Upper lobe of right lung (tissue), 1 donor: ENCODE results near the gene LGALS1. TPM values are rescaled to one million over a fixed set of nuclear protein-coding genes. Genes with fewer than 3 reads are reported as not detected.

Experiments used
- ATAC-seq: fragments of 200-7000 bp; cut with Tn5 transposase; one replicate; pipeline ENCODE4 v1.9.1; 2020; ENCODE audit warnings: mild to moderate bottlenecking, moderate library complexity
- DNase-seq: peaks from one replicate; pipeline ENCODE4 v3.0.0-alpha.2; 2020
- H3K27ac ChIP-seq: fragments of 200-600 bp; one replicate; pipeline ENCODE4 v1.8.0; 2022
- H3K27me3 ChIP-seq: fragments of 200-600 bp; one replicate; pipeline ENCODE4 v1.8.0; 2022; ENCODE audit warnings: mild to moderate bottlenecking
- H3K36me3 ChIP-seq: fragments of 200-600 bp; one replicate; pipeline ENCODE4 v1.8.0; 2022
- H3K4me1 ChIP-seq: fragments of 200-600 bp; one replicate; pipeline ENCODE4 v1.8.0; 2022
- H3K4me3 ChIP-seq: fragments of 200-600 bp; one replicate; pipeline ENCODE4 v1.8.0; 2022; ENCODE audit warnings: mild to moderate bottlenecking
- H3K9me3 ChIP-seq: fragments of 200-600 bp; one replicate; pipeline ENCODE4 v1.8.0; 2022
- intact Hi-C: fragments of 100-400 bp; cut with DNase I; formaldehyde crosslinking; loops from one replicate; pipeline ENCODE4 v1.11.0; 2022
- total RNA-seq: library from RNA; stranded (reverse); fragmentation: NEBNext Ultra II Directional; extraction: Animal tissue kit (Norgen Biotek cat#: 25700); gene quantifications from one replicate; pipeline ENCODE4 v1.2.1, GENCODE V29; 2021
- TF ChIP-seq, protein P1 (sequence below): fragments of 200-600 bp; IDR thresholded peaks from one replicate; pipeline ENCODE4 v1.8.0; 2022; ENCODE audit warnings: antibody characterized with exemption
- donor health status: DM: no; HTN: yes; CAD: no; lungs with severe emphysema.

The LGALS1 gene
- total RNA-seq, 1 donor from 2014 or later = 340 TPM

DNA sequence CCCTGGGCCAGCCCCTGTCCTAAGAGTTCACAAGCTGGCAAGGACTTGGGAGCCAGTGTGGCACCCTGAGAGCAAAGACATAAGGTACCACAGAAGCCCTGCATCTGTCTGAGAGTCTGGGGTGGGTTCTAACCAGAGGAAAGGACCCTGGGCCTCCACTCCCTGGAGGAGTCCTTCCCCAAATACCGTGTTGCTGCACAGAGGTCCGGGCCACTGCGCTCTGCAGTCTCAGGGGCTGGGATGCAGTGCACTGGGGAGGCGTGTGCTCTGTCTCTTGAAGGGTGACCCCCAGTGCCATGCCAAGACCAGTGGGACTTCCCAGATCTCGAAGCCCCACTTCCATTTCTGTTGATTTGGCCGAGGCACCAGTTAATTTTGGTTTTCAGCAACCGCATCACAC is 40.3 kb upstream of the LGALS1 start:
- Histone ChIP-seq H3K27me3 (no peaks in the 10 kb centered on the region), H3K4me1 (peaks cover 62% of the 10 kb centered on the region), H3K36me3 (peaks cover 17% of the 10 kb centered on the region), H3K4me3 (no peak overlapping the region), H3K9me3 (no peaks in the 10 kb centered on the region), H3K27ac (peak overlapping the region; percentile 89)
- DNase-seq (no peak), ATAC-seq (no peak)
- intact Hi-C loops = loop anchor here (10.0 kb wide), 1 partner anchor 50 kb away; the partner anchor contains the start of gene NOL12
- TF ChIP-seq, protein P1, sequence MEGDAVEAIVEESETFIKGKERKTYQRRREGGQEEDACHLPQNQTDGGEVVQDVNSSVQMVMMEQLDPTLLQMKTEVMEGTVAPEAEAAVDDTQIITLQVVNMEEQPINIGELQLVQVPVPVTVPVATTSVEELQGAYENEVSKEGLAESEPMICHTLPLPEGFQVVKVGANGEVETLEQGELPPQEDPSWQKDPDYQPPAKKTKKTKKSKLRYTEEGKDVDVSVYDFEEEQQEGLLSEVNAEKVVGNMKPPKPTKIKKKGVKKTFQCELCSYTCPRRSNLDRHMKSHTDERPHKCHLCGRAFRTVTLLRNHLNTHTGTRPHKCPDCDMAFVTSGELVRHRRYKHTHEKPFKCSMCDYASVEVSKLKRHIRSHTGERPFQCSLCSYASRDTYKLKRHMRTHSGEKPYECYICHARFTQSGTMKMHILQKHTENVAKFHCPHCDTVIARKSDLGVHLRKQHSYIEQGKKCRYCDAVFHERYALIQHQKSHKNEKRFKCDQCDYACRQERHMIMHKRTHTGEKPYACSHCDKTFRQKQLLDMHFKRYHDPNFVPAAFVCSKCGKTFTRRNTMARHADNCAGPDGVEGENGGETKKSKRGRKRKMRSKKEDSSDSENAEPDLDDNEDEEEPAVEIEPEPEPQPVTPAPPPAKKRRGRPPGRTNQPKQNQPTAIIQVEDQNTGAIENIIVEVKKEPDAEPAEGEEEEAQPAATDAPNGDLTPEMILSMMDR = no peak

DNA sequence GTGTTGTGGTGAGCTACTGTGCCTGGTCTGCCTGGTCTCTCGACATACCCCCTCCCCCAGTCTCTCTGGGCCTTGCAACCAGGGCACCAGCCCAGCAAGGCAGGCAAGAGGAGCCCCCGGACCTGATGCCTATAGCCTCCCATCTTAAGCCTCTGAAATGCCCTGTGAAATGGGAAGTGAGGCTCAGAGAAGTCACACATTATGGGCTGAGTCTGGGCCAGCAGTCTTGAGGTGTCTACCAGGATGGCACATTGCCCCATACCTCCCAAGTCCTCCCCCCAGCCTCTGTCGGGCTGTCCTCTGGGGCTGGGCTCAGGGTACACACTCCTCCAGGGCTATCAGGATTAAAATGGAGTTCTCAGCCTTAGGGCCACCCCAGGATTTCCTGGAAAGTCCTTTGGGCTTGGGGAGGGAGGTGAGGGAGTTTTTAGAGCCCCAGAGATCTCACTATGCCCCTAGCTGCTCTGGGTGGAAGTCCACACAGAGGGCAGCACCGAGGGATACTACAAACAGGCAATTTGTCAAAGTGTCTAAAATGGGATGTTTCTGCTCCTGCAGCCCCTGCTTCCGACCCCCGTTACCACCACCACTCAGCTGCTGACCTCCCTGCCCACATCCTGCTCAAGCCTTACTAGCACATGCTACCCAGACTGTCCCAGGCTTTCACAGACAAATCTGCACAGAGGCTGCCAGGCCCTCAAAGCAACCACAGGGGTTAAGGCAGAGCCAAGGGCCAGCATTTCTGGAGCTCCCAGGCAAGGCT is 39.1 kb upstream of the LGALS1 start:
- intact Hi-C loops = loop anchor here (10.0 kb wide), 1 partner anchor 48 kb away; the partner anchor contains the start of gene NOL12
- Histone ChIP-seq H3K27me3 (no peaks in the 10 kb centered on the region), H3K36me3 (peaks cover 13% of the 10 kb centered on the region), H3K9me3 (no peaks in the 10 kb centered on the region), H3K27ac (peak overlapping the region; percentile 30), H3K4me3 (no peak overlapping the region), H3K4me1 (peaks cover 67% of the 10 kb centered on the region)
- DNase-seq (no peak), ATAC-seq (no peak)
- TF ChIP-seq, protein P1 = no peak

DNA sequence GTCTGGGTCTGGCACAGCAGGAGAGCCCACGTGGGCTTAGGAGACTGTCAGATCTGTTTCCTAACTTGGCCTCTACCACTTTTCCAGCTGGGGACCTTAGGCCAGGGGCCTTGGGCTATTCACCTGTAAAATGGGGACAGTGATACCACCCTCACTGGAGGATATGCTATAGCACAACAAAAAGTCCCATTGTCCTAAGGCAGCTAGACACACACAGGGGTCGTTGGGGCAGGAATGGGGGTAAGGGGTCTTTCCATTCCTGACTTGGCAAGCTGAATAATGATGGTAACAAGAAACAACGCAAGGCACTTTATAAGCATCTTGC is 38.5 kb upstream of the LGALS1 start:
- Histone ChIP-seq H3K4me3 (no peak overlapping the region), H3K36me3 (peaks cover 8% of the 10 kb centered on the region), H3K4me1 (peaks cover 67% of the 10 kb centered on the region), H3K27me3 (no peaks in the 10 kb centered on the region), H3K9me3 (no peaks in the 10 kb centered on the region), H3K27ac (peak overlapping the region; percentile 30)
- TF ChIP-seq, protein P1 = no peak
- intact Hi-C loops = loop anchor here (10.0 kb wide), 1 partner anchor 48 kb away; the partner anchor contains the start of gene NOL12
- DNase-seq (no peak), ATAC-seq (no peak)

DNA sequence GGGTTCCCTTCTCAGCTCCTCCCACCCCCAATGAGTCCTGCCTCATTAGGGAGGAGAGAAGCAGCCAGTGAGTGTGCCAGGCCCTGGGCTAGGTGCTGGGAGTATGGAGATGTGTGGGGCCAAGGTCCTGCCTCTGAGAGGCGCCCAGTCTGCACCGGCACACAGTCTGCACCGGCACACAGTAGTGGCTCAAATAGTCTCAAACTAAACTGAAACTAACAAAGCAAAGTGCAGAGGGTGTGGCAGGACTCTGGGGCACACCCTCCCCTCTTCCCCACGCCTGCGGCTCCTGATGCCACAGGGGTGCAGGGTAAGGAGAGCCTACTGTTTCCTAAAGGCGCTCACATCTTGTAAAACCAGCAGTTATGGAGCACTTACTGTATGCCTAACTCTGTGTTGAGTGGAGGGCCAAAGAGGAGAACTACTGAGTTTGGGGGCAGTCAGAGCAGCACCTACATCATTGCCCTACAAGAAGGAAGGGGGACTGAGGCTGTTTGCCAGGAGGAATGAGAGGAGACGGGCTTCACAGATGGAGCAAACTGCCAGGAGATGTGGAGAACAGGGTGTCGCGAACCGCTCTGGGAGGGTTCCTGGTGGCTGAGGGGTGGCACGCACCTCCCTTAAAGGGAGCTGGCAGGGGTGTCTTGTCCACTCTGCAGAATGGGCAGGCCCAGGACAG is 36.9 kb upstream of the LGALS1 start:
- Histone ChIP-seq H3K36me3 (no peaks in the 10 kb centered on the region), H3K27ac (peak overlapping the region; percentile 59), H3K9me3 (no peaks in the 10 kb centered on the region), H3K27me3 (no peaks in the 10 kb centered on the region), H3K4me1 (peaks cover 57% of the 10 kb centered on the region), H3K4me3 (peak overlapping the region; percentile 62)
- intact Hi-C loops = loop anchor here (10.0 kb wide), 1 partner anchor 46 kb away; the partner anchor contains the start of gene NOL12
- ATAC-seq (peak; percentile 7), DNase-seq (no peak)
- TF ChIP-seq, protein P1 = no peak

DNA sequence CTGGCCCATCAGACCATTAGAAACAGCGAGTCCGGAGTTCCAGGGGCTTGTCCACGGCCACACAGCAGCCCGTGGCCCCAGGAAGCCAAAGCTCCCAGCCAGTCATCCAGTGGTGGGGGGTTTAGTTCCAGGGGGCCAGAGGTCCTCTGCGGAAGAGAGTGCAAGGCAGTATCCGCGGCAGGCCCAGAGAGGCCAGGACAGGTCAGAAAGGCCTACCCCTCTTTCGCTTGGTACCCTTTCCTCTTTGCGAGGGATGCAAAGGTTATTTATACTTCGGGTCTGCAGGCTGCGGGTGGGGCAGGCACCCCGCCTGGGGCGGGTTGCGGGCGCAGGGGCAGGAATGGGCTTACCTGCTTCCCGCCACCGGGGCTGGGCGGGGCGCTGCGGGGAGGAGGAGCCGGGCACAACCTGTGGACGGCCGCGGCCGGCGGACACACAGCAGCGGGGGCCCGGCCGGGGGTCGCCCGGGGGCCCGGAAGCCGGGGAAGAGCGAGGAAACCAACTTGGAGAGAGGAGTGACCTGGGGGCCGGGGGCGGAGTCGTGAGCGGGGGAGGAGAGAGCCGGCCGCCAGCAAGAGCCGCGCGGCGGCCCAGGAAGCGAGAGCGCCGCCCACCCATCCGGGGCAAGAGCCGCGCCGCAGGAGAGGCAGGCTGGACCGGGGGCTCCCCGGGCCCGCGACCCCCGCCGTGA is 36.2 kb upstream of the LGALS1 start, which contains the start of gene SH3BP1:
TSS of gene SH3BP1 (plus strand) at position 600 of the 691 bp plus-strand sequence. CDS start 119 bp downstream, outside the sequence.
- Histone ChIP-seq H3K36me3 (no peaks in the 10 kb centered on the region), H3K4me3 (peak within 1 kb of the TSS; percentile 62), H3K27me3 (no peaks in the 10 kb centered on the region), H3K9me3 (no peaks in the 10 kb centered on the region), H3K4me1 (peaks cover 50% of the 10 kb centered on the region), H3K27ac (peak within 1 kb of the TSS; percentile 59)
- intact Hi-C loops = loop anchor here (10.0 kb wide), 1 partner anchor 46 kb away; the partner anchor contains the start of gene NOL12
- peak; percentile 48 for ATAC-seq
- TF ChIP-seq, protein P1 = no peak
- DNase-seq = peak; percentile 82
